ENCODE data around the gene CACHD1.

Gene CACHD1

DNA sequence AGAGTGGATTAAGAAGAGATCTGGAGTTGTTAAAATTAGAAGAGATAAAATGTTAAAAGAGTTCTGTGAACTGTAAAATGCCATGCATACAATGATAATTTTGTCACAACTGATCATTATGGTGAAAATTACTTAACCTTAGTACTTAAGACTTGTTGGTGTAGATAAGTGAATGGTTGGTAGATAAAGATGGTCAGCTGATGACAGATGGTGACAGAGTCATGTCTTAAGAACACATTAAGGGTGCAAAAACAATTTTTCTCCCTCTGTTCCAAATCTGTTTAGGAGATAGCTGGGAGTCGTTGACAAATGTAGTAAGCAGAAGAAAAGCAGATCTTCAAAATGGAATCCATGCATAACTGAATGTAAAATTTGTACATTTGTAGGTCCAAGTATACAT, 18.5 kb upstream of the CACHD1 start:
- WGBS (ENCODE audit: extremely low coverage, insufficient coverage, low lambda C conversion rate), result no CpG with 5 or more reads among the region's 1 CpG
- Histone ChIP-seq H2BK15ac (replicated peaks; ENCODE audit: low read depth) (no peak overlapping the region), H3K4me3 (ENCODE audit: low read length) (no peak overlapping the region), H2BK120ac (ENCODE audit: low read depth, low read length) (no peak overlapping the region), H4K5ac (ENCODE audit: low read length) (no peak overlapping the region), H3K4me2 (ENCODE audit: low read length) (no peak overlapping the region), H3K23ac (ENCODE audit: low read length) (no peak overlapping the region), H3K79me2 (ENCODE audit: control insufficient read depth, insufficient read depth, low read length) (no peaks in the 10 kb centered on the region), H3K79me1 (ENCODE audit: low read length) (no peaks in the 10 kb centered on the region), H4K8ac (ENCODE audit: low read depth, low read length) (no peak overlapping the region), H3K27me3 (ENCODE audit: insufficient read depth, low read length, poor library complexity) (no peaks in the 10 kb centered on the region), H3K36me3 (ENCODE audit: control insufficient read depth, insufficient read depth, low read length) (no peaks in the 10 kb centered on the region), H3K9ac (ENCODE audit: low read length) (no peak overlapping the region), H2BK5ac (ENCODE audit: low read length) (no peak overlapping the region), H3K27ac (ENCODE audit: low read depth, low read length) (no peak overlapping the region), H3K4me1 (ENCODE audit: control insufficient read depth, low read depth, low read length) (peaks cover 7% of the 10 kb centered on the region), H3K4ac (ENCODE audit: low read depth, low read length) (no peak overlapping the region), H2AK5ac (ENCODE audit: low read length) (no peak overlapping the region), H3K56ac (ENCODE audit: low read length) (no peak overlapping the region), H3K18ac (ENCODE audit: low read length) (no peak overlapping the region)
- peak; percentile 85 for DNase-seq

DNA sequence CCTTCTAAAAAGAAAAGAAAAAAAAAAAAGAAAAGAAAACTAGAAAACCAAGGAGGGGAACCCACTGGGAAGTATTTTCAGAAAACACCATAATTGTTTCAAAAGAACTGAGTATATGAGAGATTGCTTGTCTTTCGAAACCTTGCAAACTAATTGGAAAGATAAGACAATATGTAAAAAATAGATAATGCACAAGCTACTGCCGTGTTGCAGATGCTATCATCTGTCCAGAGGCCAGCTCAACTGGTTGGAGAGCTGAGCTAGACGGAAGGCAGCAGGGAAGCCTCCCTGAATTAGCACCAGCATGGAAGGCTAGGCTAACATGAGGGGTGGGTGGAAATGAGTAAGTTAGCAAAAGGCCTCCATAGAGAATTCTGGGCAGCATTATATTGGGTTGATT, 16.2 kb upstream of the CACHD1 start:
- Histone ChIP-seq H3K23ac (ENCODE audit: low read length) (no peak overlapping the region), H3K4ac (ENCODE audit: low read depth, low read length) (no peak overlapping the region), H3K79me2 (ENCODE audit: control insufficient read depth, insufficient read depth, low read length) (no peaks in the 10 kb centered on the region), H3K18ac (ENCODE audit: low read length) (no peak overlapping the region), H2AK5ac (ENCODE audit: low read length) (no peak overlapping the region), H2BK120ac (ENCODE audit: low read depth, low read length) (no peak overlapping the region), H4K8ac (ENCODE audit: low read depth, low read length) (no peak overlapping the region), H3K27ac (ENCODE audit: low read depth, low read length) (no peak overlapping the region), H3K4me3 (ENCODE audit: low read length) (no peak overlapping the region), H2BK5ac (ENCODE audit: low read length) (no peak overlapping the region), H3K36me3 (ENCODE audit: control insufficient read depth, insufficient read depth, low read length) (no peaks in the 10 kb centered on the region), H3K27me3 (ENCODE audit: insufficient read depth, low read length, poor library complexity) (no peaks in the 10 kb centered on the region), H4K5ac (ENCODE audit: low read length) (no peak overlapping the region), H3K79me1 (ENCODE audit: low read length) (no peaks in the 10 kb centered on the region), H3K9ac (ENCODE audit: low read length) (no peak overlapping the region), H2BK15ac (replicated peaks; ENCODE audit: low read depth) (no peak overlapping the region), H3K4me2 (ENCODE audit: low read length) (no peak overlapping the region), H3K56ac (ENCODE audit: low read length) (no peak overlapping the region), H3K4me1 (ENCODE audit: control insufficient read depth, low read depth, low read length) (peaks cover 7% of the 10 kb centered on the region)
- peak; percentile 11 for DNase-seq
- WGBS (ENCODE audit: extremely low coverage, insufficient coverage, low lambda C conversion rate), result no CpG with 5 or more reads among the region's 3 CpGs

DNA sequence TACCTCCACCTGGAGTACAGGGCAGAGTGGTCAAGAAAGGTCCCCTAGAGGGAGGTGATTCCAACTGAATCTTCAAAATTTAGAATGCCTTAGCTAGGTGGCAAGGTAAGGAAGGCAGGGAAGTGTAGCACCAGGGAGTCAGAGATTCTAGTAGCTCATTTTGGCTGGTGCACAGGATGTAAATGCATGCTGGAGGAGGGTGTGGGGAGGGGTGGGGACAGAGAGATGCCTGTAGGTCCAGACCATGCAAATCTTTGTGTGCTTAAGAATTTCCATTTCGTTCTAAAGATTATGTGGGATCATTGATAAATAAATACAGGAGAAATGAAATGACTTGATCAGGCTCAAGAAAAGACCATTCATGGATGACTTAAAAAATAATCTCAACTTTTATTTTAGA, 11.0 kb upstream of the CACHD1 start:
- no peaks in the 10 kb centered on the region for H3K79me2 ChIP-seq (ENCODE audit: control insufficient read depth, insufficient read depth, low read length)
- H3K36me3 ChIP-seq (ENCODE audit: control insufficient read depth, insufficient read depth, low read length), result no peaks in the 10 kb centered on the region
- H3K4ac ChIP-seq (ENCODE audit: low read depth, low read length), result no peak overlapping the region
- no peak overlapping the region for H3K4me2 ChIP-seq (ENCODE audit: low read length)
- no peak for DNase-seq
- no peak overlapping the region for H2BK15ac ChIP-seq (replicated peaks; ENCODE audit: low read depth)
- H2AK5ac ChIP-seq (ENCODE audit: low read length), result no peak overlapping the region
- WGBS (ENCODE audit: extremely low coverage, insufficient coverage, low lambda C conversion rate), result no CpG with 5 or more reads among the region's 1 CpG
- no peaks in the 10 kb centered on the region for H3K4me1 ChIP-seq (ENCODE audit: control insufficient read depth, low read depth, low read length)
- H2BK5ac ChIP-seq (ENCODE audit: low read length), result no peak overlapping the region
- no peak overlapping the region for H3K9ac ChIP-seq (ENCODE audit: low read length)
- no peak overlapping the region for H2BK120ac ChIP-seq (ENCODE audit: low read depth, low read length)
- no peak overlapping the region for H3K23ac ChIP-seq (ENCODE audit: low read length)
- no peak overlapping the region for H3K56ac ChIP-seq (ENCODE audit: low read length)
- H3K79me1 ChIP-seq (ENCODE audit: low read length), result no peaks in the 10 kb centered on the region
- no peaks in the 10 kb centered on the region for H3K27me3 ChIP-seq (ENCODE audit: insufficient read depth, low read length, poor library complexity)
- H3K27ac ChIP-seq (ENCODE audit: low read depth, low read length), result no peak overlapping the region
- no peak overlapping the region for H4K8ac ChIP-seq (ENCODE audit: low read depth, low read length)
- H3K18ac ChIP-seq (ENCODE audit: low read length), result no peak overlapping the region
- H4K5ac ChIP-seq (ENCODE audit: low read length), result no peak overlapping the region
- no peak overlapping the region for H3K4me3 ChIP-seq (ENCODE audit: low read length)

DNA sequence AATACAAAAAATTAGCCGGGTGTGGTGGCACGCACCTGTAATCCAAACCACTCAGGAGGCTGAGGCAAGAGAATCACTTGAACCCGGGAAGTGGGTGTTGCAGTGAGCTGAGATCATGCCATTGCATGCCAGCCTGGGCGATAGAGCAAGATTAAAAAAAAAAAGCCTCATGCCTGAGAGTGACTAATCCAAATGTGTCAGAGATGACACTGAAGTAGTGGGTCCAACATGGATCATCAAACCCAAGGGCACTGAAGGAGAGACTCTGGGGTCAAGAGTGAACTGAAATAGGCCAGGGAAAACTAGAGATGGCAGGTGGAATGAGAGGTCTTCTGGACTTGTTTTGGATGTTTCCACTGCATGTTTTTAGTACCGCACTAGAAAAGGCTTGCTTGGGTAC, 10.2 kb upstream of the CACHD1 start:
- WGBS (ENCODE audit: extremely low coverage, insufficient coverage, low lambda C conversion rate), result no CpG with 5 or more reads among the region's 5 CpGs
- Histone ChIP-seq H3K27ac (ENCODE audit: low read depth, low read length) (no peak overlapping the region), H2BK15ac (replicated peaks; ENCODE audit: low read depth) (no peak overlapping the region), H3K56ac (ENCODE audit: low read length) (no peak overlapping the region), H3K36me3 (ENCODE audit: control insufficient read depth, insufficient read depth, low read length) (no peaks in the 10 kb centered on the region), H3K4ac (ENCODE audit: low read depth, low read length) (no peak overlapping the region), H2AK5ac (ENCODE audit: low read length) (no peak overlapping the region), H3K27me3 (ENCODE audit: insufficient read depth, low read length, poor library complexity) (no peaks in the 10 kb centered on the region), H3K23ac (ENCODE audit: low read length) (no peak overlapping the region), H3K9ac (ENCODE audit: low read length) (no peak overlapping the region), H4K5ac (ENCODE audit: low read length) (no peak overlapping the region), H3K4me2 (ENCODE audit: low read length) (no peak overlapping the region), H3K79me1 (ENCODE audit: low read length) (no peaks in the 10 kb centered on the region), H3K4me1 (ENCODE audit: control insufficient read depth, low read depth, low read length) (no peaks in the 10 kb centered on the region), H2BK120ac (ENCODE audit: low read depth, low read length) (no peak overlapping the region), H3K79me2 (ENCODE audit: control insufficient read depth, insufficient read depth, low read length) (no peaks in the 10 kb centered on the region), H4K8ac (ENCODE audit: low read depth, low read length) (no peak overlapping the region), H3K18ac (ENCODE audit: low read length) (no peak overlapping the region), H2BK5ac (ENCODE audit: low read length) (no peak overlapping the region), H3K4me3 (ENCODE audit: low read length) (no peak overlapping the region)
- DNase-seq, result no peak

DNA sequence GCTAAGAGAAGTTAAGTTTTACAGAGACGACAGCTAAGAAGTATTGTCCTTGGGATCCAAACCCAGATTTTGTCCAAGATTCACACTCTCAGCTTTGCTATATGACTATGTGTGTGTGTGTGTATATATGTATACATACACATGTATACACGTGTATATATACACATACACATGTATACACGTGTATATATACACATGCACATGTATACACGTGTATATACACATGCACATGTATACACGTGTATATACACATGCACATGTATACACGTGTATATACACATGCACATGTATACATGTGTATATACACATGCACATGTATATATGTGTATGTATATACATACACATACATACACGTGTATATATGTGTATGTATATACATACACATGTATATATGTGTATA, 3.9 kb upstream of the CACHD1 start:
- Histone ChIP-seq H3K4me1 (ENCODE audit: control insufficient read depth, low read depth, low read length) (peaks cover 4% of the 10 kb centered on the region), H2BK120ac (ENCODE audit: low read depth, low read length) (no peak overlapping the region), H3K27ac (ENCODE audit: low read depth, low read length) (no peak overlapping the region), H3K18ac (ENCODE audit: low read length) (no peak overlapping the region), H3K4me3 (ENCODE audit: low read length) (no peak overlapping the region), H3K79me1 (ENCODE audit: low read length) (peaks cover 2% of the 10 kb centered on the region), H3K9ac (ENCODE audit: low read length) (no peak overlapping the region), H3K23ac (ENCODE audit: low read length) (no peak overlapping the region), H3K4me2 (ENCODE audit: low read length) (no peak overlapping the region), H3K4ac (ENCODE audit: low read depth, low read length) (no peak overlapping the region), H3K56ac (ENCODE audit: low read length) (no peak overlapping the region), H2BK15ac (replicated peaks; ENCODE audit: low read depth) (no peak overlapping the region), H2AK5ac (ENCODE audit: low read length) (no peak overlapping the region), H4K5ac (ENCODE audit: low read length) (no peak overlapping the region), H3K79me2 (ENCODE audit: control insufficient read depth, insufficient read depth, low read length) (peaks cover 4% of the 10 kb centered on the region), H2BK5ac (ENCODE audit: low read length) (no peak overlapping the region), H3K36me3 (ENCODE audit: control insufficient read depth, insufficient read depth, low read length) (no peaks in the 10 kb centered on the region), H4K8ac (ENCODE audit: low read depth, low read length) (no peak overlapping the region), H3K27me3 (ENCODE audit: insufficient read depth, low read length, poor library complexity) (no peaks in the 10 kb centered on the region)
- WGBS (ENCODE audit: extremely low coverage, insufficient coverage, low lambda C conversion rate), result no CpG with 5 or more reads among the region's 7 CpGs
- no peak for DNase-seq

DNA sequence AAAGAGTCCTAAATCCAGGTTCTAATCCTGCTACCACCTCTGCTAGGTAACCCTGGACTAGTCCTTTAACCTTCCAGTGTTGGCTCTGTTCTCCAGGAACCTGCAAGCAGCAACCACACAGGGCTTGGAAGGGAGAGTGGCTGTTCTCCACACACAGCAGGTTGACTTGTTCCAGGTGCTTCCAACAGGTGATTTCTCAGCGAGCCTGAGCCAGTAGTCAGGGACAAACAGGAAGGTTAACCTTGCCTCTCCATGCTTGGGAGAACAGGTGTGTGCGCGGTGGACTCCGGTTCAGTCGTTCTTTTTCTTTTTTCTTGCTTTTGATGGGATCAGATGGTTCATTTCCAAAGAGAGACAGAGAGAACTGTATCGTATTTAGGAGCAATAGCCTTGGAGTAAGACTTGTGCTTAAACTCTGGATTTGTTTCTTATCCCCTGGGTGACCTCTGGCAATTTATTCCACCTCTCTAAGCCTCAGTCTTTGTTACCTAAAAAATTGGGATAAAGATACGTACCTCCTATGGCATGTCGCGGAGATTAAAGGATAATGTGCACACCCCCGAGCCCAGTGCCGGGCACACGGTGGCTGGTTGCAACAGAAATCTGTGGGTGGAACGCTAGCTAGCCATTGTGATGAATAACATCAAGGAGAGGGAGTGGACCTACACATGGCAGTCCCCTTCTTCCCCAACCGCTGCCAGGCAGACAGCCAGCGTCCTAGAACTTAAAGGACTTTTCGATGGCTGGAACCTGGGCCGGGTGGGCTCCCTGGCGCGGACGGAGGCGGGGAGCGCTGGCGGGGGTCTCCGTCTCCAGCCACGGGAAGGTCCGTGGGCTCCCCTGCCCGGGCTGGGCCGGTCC, 583 bp upstream of the CACHD1 start:
- H4K5ac ChIP-seq (ENCODE audit: low read length), result no peak overlapping the region
- H3K27me3 ChIP-seq (ENCODE audit: insufficient read depth, low read length, poor library complexity), result no peaks in the 10 kb centered on the region
- peak overlapping the region; percentile 18 for H2BK5ac ChIP-seq (ENCODE audit: low read length)
- H3K4me3 ChIP-seq (ENCODE audit: low read length), result peak overlapping the region; percentile 43
- WGBS (ENCODE audit: extremely low coverage, insufficient coverage, low lambda C conversion rate), result no CpG with 5 or more reads among the region's 28 CpGs
- H3K27ac ChIP-seq (ENCODE audit: low read depth, low read length), result no peak overlapping the region
- no peaks in the 10 kb centered on the region for H3K36me3 ChIP-seq (ENCODE audit: control insufficient read depth, insufficient read depth, low read length)
- peaks cover 12% of the 10 kb centered on the region for H3K4me1 ChIP-seq (ENCODE audit: control insufficient read depth, low read depth, low read length)
- H4K8ac ChIP-seq (ENCODE audit: low read depth, low read length), result no peak overlapping the region
- H3K79me2 ChIP-seq (ENCODE audit: control insufficient read depth, insufficient read depth, low read length), result peaks cover 26% of the 10 kb centered on the region
- peaks cover 7% of the 10 kb centered on the region for H3K79me1 ChIP-seq (ENCODE audit: low read length)
- H2BK15ac ChIP-seq (replicated peaks; ENCODE audit: low read depth), result peak overlapping the region; percentile 45
- peak overlapping the region; percentile 62 for H3K18ac ChIP-seq (ENCODE audit: low read length)
- H3K9ac ChIP-seq (ENCODE audit: low read length), result peak overlapping the region; percentile 66
- peak overlapping the region; percentile 60 for H3K4ac ChIP-seq (ENCODE audit: low read depth, low read length)
- H3K23ac ChIP-seq (ENCODE audit: low read length), result no peak overlapping the region
- peak overlapping the region; percentile 56 for H2AK5ac ChIP-seq (ENCODE audit: low read length)
- H3K56ac ChIP-seq (ENCODE audit: low read length), result peak overlapping the region; percentile 86
- DNase-seq, result no peak
- H2BK120ac ChIP-seq (ENCODE audit: low read depth, low read length), result no peak overlapping the region
- H3K4me2 ChIP-seq (ENCODE audit: low read length), result peak overlapping the region; percentile 72
